IPS-15b (cell line): Measurements from ENCODE around the gene KRT17.

Experiments used
- H3K27me3 ChIP-seq: one replicate; pipeline ENCODE4 v1.6.1; 2013; ENCODE audit warnings: low read length; ENCODE audit not compliant: control insufficient read depth, insufficient read depth
- H3K36me3 ChIP-seq: one replicate; pipeline ENCODE4 v1.6.1; 2013; ENCODE audit warnings: low read length; ENCODE audit not compliant: control insufficient read depth, insufficient read depth
- H3K4me1 ChIP-seq: one replicate; pipeline ENCODE4 v1.6.1; 2013; ENCODE audit warnings: mild to moderate bottlenecking, low read length; ENCODE audit not compliant: control insufficient read depth, insufficient read depth
- H3K4me3 ChIP-seq: one replicate; pipeline ENCODE4 v1.5.1; 2013; ENCODE audit warnings: low read depth, low read length
- H3K9ac ChIP-seq: one replicate; pipeline ENCODE4 v1.6.1; 2013; ENCODE audit warnings: low read depth, mild to moderate bottlenecking, low read length
- H3K9me3 ChIP-seq: one replicate; pipeline ENCODE4 v1.6.1; 2013; ENCODE audit warnings: mild to moderate bottlenecking, low read length; ENCODE audit not compliant: control insufficient read depth, insufficient read depth

KRT17 gene

DNA sequence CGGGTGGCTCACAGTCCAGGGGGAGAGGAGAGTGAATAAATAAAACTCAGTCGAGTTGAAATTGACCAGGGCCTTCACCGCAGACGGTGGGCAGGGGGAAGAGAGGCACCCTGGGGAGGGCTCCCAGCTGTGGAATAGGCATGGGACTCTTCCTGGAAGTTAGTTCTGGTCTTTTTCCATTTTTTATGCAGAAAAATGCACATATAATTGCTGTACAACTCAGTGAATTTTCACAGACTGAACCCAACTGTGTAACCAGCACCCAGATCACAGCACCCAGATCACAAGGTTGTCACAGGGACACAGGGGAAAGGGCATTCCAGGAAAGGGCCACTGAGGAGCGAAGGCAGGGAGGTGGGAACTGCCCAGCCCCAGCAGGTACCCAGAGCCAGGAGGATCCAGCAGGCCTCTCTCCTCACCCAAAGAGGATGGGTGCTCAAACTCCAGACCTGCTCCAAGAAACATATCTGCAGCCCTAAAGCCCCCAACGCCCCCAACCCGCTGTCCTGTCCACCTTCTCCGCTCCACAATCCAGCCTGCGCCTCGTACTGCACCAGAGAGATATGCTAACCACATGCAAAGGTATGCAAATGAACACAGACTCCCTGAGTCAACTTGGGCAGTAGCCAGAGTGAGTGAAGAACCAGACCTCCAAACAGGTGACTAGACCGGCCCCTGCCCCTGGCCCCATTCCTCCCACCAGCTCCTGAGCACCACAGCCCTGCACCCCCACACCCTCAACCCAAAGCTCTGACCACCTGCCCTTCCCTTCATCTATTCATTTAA, 35.2 kb upstream of the KRT17 start:
- Histone ChIP-seq H3K27me3 (peaks cover 8% of the 10 kb centered on the region), H3K4me1 (no peaks in the 10 kb centered on the region), H3K36me3 (no peaks in the 10 kb centered on the region), H3K4me3 (no peak overlapping the region), H3K9me3 (no peaks in the 10 kb centered on the region), H3K9ac (no peak overlapping the region)

DNA sequence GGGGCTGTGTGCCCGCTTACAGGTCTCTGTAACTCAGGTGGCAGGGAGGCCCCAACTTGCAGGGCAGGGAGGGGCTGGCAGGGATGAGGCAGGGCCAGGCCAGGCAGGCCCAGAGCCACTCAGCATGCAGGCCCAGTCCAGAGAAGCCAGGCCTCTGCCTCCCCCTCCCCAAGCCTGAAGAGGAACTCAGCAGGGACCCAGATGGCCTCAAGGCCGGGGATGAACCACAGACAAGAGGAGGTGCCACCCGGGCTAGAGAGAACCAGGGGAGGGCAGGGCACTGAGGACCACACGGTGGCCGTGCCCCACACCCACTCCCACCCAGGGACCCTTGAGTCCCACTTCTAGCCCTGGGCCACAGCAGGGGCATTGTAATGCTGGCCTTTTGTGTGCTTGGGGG, 34.5 kb upstream of the KRT17 start:
- Histone ChIP-seq H3K4me1 (no peaks in the 10 kb centered on the region), H3K27me3 (peaks cover 8% of the 10 kb centered on the region), H3K9me3 (no peaks in the 10 kb centered on the region), H3K9ac (no peak overlapping the region), H3K36me3 (no peaks in the 10 kb centered on the region), H3K4me3 (no peak overlapping the region)

DNA sequence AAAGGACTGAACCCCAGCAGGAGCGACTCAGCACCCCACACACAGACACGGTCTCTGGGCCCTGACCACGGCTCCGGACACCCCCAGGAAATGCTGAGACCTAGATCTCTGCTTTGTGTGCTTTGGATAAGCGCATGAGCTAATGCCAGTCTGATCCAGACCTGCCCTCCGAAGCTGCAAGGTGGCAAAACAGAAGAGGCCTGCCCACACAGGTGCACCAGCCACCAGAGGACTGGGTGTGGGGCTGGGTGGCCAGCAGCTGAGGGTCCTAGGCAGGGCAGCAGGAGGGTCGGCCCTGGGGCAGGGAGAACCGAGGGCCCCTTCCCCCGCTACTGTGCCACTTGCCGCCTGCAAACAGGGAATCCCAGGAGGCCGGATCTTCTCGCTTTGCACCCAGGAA, 33.6 kb upstream of the KRT17 start:
- no peaks in the 10 kb centered on the region for H3K36me3 ChIP-seq
- no peaks in the 10 kb centered on the region for H3K4me1 ChIP-seq
- H3K4me3 ChIP-seq, result no peak overlapping the region
- H3K9ac ChIP-seq, result no peak overlapping the region
- H3K27me3 ChIP-seq, result no peaks in the 10 kb centered on the region
- no peaks in the 10 kb centered on the region for H3K9me3 ChIP-seq

DNA sequence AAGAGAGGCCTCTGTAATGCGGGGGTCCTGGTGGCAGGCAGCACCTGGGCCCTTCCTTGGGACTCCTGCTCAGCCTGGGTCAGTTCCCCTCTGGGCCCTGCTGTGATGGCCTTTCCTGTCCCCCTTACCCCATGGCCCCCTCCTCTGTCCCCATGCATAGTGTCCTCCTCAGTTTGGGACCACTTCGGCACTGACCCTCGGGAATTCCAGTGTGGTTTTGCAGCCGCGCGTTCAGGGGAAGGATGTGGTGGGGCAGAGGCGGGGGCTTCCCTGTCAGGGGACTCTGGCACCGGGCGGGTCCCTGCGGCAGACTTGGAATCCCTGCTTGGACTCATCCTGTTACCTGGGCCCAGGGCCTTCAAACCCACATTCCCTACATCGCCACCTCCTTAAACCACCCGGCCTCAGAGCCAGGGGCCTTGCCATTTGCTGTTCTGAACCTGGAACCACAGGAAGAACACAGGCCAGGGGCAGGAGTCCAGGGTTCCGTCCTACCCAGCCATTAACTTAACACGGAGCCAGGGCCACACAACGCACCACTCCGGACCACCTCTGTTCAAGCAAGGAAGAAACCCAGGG, 32.9 kb upstream of the KRT17 start:
- H3K36me3 ChIP-seq, result no peaks in the 10 kb centered on the region
- H3K9me3 ChIP-seq, result no peaks in the 10 kb centered on the region
- no peaks in the 10 kb centered on the region for H3K27me3 ChIP-seq
- H3K4me3 ChIP-seq, result no peak overlapping the region
- H3K9ac ChIP-seq, result no peak overlapping the region
- H3K4me1 ChIP-seq, result no peaks in the 10 kb centered on the region

- H3K9ac ChIP-seq, result no peak overlapping the region
- no peaks in the 10 kb centered on the region for H3K4me1 ChIP-seq
- no peaks in the 10 kb centered on the region for H3K9me3 ChIP-seq
- no peaks in the 10 kb centered on the region for H3K27me3 ChIP-seq
- H3K4me3 ChIP-seq, result no peak overlapping the region
- no peaks in the 10 kb centered on the region for H3K36me3 ChIP-seq
Measured at GRCh38 chr17:41656249-41657023, 32.1 kb upstream of the KRT17 start.

GRCh38 chr17:41655611-41656111, 31.3 kb upstream of the KRT17 start:
- H3K4me3 ChIP-seq, result no peak overlapping the region
- no peaks in the 10 kb centered on the region for H3K9me3 ChIP-seq
- peak overlapping the region; percentile 47 for H3K9ac ChIP-seq
- H3K27me3 ChIP-seq, result no peaks in the 10 kb centered on the region
- no peaks in the 10 kb centered on the region for H3K4me1 ChIP-seq
- H3K36me3 ChIP-seq, result no peaks in the 10 kb centered on the region

GRCh38 chr17:41654678-41655607, 30.6 kb upstream of the KRT17 start:
- Histone ChIP-seq H3K4me3 (no peak overlapping the region), H3K9ac (peak overlapping the region; percentile 54), H3K36me3 (no peaks in the 10 kb centered on the region), H3K27me3 (no peaks in the 10 kb centered on the region), H3K4me1 (no peaks in the 10 kb centered on the region), H3K9me3 (no peaks in the 10 kb centered on the region)

DNA sequence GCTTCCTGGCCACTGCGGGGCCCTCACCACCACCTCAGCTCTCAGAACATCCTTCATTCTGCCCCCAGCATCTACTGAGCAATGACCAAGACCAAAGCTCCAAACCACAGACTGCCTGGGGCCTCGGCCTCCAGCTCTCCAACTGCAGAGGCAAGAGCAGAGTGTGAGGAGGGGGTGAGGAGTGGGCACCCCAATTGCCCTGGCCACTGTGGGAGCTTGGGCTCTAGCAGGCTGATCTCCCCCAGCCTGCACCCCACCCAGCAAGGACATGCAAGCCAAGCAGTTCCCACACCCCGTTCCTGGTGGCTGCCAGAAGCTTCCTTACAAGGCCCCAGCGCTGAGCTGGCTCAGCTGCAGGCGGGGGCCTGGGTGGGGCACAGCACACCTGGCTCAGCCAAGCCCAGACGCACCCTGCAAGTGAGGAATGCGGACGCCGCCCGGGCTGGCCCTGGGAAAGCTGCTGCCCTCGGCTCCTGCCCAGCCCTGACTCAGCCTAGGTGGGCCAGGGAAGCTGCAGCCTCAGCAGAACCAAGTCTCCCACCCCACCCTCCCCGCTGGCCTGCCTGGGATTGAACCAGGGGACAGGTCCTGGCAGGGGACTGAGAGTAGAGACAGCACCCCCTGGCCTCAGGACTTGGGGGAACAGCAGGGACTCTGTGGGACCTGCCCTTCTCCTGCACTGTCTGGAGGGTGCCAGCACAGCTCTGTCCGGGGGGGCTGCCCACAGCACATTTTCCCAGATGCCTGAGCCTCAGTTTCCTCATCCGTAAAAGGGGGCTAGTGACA, 29.7 kb upstream of the KRT17 start:
- H3K9me3 ChIP-seq, result no peaks in the 10 kb centered on the region
- no peaks in the 10 kb centered on the region for H3K4me1 ChIP-seq
- H3K9ac ChIP-seq, result peak overlapping the region; percentile 54
- no peaks in the 10 kb centered on the region for H3K27me3 ChIP-seq
- H3K36me3 ChIP-seq, result no peaks in the 10 kb centered on the region
- H3K4me3 ChIP-seq, result no peak overlapping the region

DNA sequence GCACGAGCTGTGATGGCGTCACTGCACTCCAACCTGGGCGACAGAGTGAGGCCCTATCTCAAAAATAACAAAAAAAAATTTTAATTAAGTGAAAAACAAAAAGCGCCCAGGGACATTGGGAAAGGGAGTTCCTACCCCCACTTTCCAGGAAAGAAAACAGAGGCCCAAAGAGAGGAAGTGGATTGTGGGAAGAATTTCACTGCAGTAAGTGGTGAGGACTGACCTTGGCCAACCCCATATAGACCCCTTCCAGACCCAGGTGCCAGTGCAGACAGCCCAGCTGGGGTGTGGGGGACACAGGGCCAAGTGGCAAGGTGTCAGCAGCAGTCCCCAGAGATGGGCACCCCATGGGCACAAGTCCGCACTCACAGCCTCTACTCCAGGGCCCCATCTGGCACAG, 29.0 kb upstream of the KRT17 start:
- no peaks in the 10 kb centered on the region for H3K27me3 ChIP-seq
- H3K4me1 ChIP-seq, result no peaks in the 10 kb centered on the region
- no peak overlapping the region for H3K9ac ChIP-seq
- H3K9me3 ChIP-seq, result no peaks in the 10 kb centered on the region
- H3K4me3 ChIP-seq, result no peak overlapping the region
- no peaks in the 10 kb centered on the region for H3K36me3 ChIP-seq

GRCh38 chr17:41652461-41652970, 28.1 kb upstream of the KRT17 start:
- H3K36me3 ChIP-seq, result no peaks in the 10 kb centered on the region
- H3K9ac ChIP-seq, result no peak overlapping the region
- no peaks in the 10 kb centered on the region for H3K4me1 ChIP-seq
- no peak overlapping the region for H3K4me3 ChIP-seq
- H3K9me3 ChIP-seq, result no peaks in the 10 kb centered on the region
- no peaks in the 10 kb centered on the region for H3K27me3 ChIP-seq
